ENCODE measurements around the gene SPPL2B.

The SPPL2B gene

GRCh38 chr19:2289714-2290435 is 38.6 kb upstream of the SPPL2B start:
- CTCF ChIA-PET = no interaction called here
- DNase-seq (ENCODE audit: low spot score) = no peak
- H3K27ac ChIP-seq = no peak overlapping the region
- POLR2A ChIA-PET (ENCODE audit: low non-redundant PET) = no interaction called here
- TF ChIP-seq CTCF (conservative IDR thresholded peaks at IDR 0.05; ENCODE audit: low read depth) = no peak

GRCh38 chr19:2290441-2291184 is 37.9 kb upstream of the SPPL2B start:
- ChIA-PET CTCF (no interaction called here), POLR2A (ENCODE audit: low non-redundant PET) (no interaction called here)
- no peak overlapping the region for H3K27ac ChIP-seq
- no peak for TF ChIP-seq CTCF (conservative IDR thresholded peaks at IDR 0.05; ENCODE audit: low read depth)
- no peak for DNase-seq (ENCODE audit: low spot score)

GRCh38 chr19:2291185-2291751 is 37.2 kb upstream of the SPPL2B start:
- no peak for TF ChIP-seq CTCF (conservative IDR thresholded peaks at IDR 0.05; ENCODE audit: low read depth)
- ChIA-PET POLR2A (ENCODE audit: low non-redundant PET) (no interaction called here), CTCF (interaction anchor here (0.6 kb wide), 1 partner anchor 24 kb away, joined by 7 read pairs; no protein-coding TSS in a partner anchor)
- H3K27ac ChIP-seq = no peak overlapping the region
- DNase-seq (ENCODE audit: low spot score) = no peak

- TF ChIP-seq CTCF (conservative IDR thresholded peaks at IDR 0.05; ENCODE audit: low read depth) = no peak
- ChIA-PET CTCF (interaction anchor here (0.6 to 0.7 kb wide), 2 partner anchors 306 to 814 kb away, joined by 3 read pairs; no protein-coding TSS in a partner anchor), POLR2A (ENCODE audit: low non-redundant PET) (interaction anchor here (0.5 to 0.6 kb wide), 3 partner anchors 8 to 17 kb away, joined by 3 to 8 read pairs (median 6); no protein-coding TSS in a partner anchor)
- DNase-seq (ENCODE audit: low spot score) = no peak
- H3K27ac ChIP-seq = no peak overlapping the region
These were observed 33.7 kb upstream of the SPPL2B start for GRCh38 chr19:2294687-2295335.

- CTCF ChIA-PET = no interaction called here
- TF ChIP-seq CTCF (conservative IDR thresholded peaks at IDR 0.05; ENCODE audit: low read depth) = no peak
- POLR2A ChIA-PET (ENCODE audit: low non-redundant PET) = no interaction called here
- no peak overlapping the region for H3K27ac ChIP-seq
- no peak for DNase-seq (ENCODE audit: low spot score)
These were observed 32.3 kb upstream of the SPPL2B start for GRCh38 chr19:2296141-2296540.

- POLR2A ChIA-PET (ENCODE audit: low non-redundant PET) = no interaction called here
- no peak for DNase-seq (ENCODE audit: low spot score)
- no peak overlapping the region for H3K27ac ChIP-seq
- TF ChIP-seq CTCF (conservative IDR thresholded peaks at IDR 0.05; ENCODE audit: low read depth) = no peak
- CTCF ChIA-PET = no interaction called here
These were observed 28.0 kb upstream of the SPPL2B start for GRCh38 chr19:2300533-2300932.

Measured in RWPE1 (cell line).